ENCODE measurements around the gene C7.
"Not testable (repeated sequence)": the region's sequence is repeated elsewhere in the genome, so short reads cannot be mapped to it uniquely, and the experiment has no call there.

Gene C7

GRCh38 chr5:40991168-40991980 lies 82.1 kb downstream of the C7 start:
- peak; percentile 92 for DNase-seq (ENCODE audit: low read depth, low spot score)

DNA sequence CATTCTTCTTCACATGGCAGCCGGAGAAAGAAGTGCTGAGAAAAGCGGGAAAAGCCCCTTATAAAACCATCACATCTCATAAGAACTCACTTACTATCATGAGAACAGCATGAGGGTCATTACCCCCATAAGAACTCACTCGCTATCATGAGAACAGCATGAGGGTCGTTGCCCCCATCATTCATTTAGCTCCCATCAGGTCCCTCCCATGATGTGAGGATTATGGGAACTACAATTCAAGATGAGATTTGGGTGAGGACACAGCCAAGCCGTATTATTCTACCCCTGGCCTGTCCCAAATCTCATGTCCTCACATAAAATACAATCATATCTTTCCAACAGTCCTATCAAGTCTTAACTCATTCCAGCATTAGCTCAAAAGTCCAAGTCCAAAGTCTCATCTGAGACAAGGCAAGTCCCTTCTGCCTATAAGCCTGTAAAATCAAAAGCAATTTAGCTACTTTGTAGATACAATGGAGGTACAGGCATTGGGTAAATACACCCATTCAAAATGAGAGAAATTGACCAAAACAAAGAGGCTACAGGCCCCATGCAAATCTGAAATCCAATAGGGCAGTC lies 82.8 kb downstream of the C7 start:
- no peak for DNase-seq (ENCODE audit: low read depth, low spot score)

DNA sequence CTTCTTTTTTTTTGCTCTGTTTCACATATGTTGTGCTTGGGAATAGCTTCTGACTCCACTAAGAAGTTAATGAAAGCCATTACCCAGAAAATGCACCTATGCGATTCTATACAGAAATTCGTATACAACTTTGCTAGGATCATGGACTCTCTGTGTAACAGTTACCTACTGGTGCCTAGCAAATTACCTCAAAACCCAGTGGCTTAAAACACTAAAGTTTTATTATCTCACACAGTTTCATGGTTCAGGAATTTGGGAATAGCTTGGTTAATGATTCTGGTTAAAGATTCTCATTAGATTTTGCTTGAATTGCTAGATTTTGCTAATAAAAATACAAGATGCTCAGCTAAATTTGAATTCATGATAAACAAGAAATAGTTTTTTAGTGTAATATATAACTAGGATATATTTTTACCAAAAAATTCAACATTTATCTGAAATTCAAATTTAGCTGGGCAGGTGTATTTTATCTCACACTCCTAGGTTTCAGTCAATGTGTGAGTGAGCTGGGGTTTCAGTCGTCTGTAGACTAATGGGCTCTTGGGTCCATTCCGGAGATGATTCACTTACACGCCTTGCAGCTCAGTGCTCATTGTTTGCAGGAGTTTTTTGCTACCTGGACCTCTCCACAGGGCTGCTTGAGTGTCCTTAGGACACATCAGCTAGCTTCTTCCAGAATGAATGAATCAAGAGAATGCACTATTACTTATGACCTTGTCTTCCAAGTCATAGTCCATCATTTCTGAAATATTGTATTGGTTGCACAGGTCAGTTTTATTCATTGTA lies 86.7 kb downstream of the C7 start:
- DNase-seq (ENCODE audit: low read depth, low spot score): no peak

GRCh38 chr5:40999142-40999541 lies 89.8 kb downstream of the C7 start:
- no peak for DNase-seq (ENCODE audit: low read depth, low spot score)

DNA sequence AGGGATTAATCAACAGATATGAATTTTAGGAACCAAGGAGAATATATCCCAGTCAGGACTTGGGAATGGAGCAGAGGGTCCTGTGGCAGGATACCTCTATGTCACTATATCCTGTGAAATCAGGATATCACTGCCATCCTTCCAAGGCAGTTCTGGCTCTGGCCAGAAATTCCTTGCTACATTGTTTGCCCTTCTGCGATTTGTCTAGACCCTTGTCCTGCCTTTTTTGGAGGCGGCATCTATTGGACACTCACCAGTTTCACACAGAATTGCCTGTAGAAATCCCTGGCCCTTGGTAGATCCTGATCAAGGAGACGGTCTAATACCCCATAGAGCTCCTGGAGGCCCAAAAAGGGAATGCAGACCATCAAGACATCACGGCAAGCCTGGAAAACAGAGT lies 90.7 kb downstream of the C7 start:
- DNase-seq (ENCODE audit: low read depth, low spot score): no peak

- no peak for DNase-seq (ENCODE audit: low read depth, low spot score)
These were observed 94.5 kb downstream of the C7 start for GRCh38 chr5:41003670-41004376.

DNA sequence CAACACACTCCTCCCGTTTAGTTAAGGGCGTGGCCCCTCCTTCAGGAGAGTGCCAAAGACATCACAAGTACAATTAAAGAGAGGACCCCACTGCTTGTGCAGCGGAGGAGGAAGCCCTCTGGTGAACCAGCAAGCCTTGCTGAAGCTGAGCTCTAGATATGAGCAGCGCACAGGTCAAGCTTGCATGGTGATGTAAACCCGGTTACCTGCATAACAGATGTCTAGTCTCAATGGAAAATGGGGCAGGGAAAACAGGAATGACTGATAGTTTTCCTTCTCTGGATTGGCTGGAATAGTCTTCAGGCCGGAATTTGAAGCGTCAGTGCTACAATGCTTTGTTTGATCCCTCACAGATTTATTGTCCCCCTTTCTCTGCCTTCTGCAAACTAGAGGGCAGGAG lies 95.6 kb downstream of the C7 start:
- no peak for DNase-seq (ENCODE audit: low read depth, low spot score)

GRCh38 chr5:41009232-41009631 lies 99.9 kb downstream of the C7 start:
- no peak for DNase-seq (ENCODE audit: low read depth, low spot score)

GRCh38 chr5:41010572-41010971 lies 101.3 kb downstream of the C7 start:
- DNase-seq (ENCODE audit: low read depth, low spot score): no peak

- DNase-seq (ENCODE audit: low read depth, low spot score): no peak
These were observed 103.0 kb downstream of the C7 start for GRCh38 chr5:41012318-41012717.

GRCh38 chr5:41022600-41022999 lies 113.3 kb downstream of the C7 start:
- not testable (repeated sequence) for DNase-seq (ENCODE audit: low read depth, low spot score)
